PC-3 (cell line): Measurements from ENCODE around the gene OCA2. TPM values are rescaled to one million over a fixed set of nuclear protein-coding genes. Genes with fewer than 3 reads are reported as not detected.

Experiments
- ATAC-seq: fragments of 200-7000 bp; cut with Tn5 transposase; 2 replicates; pipeline ENCODE4 v1.9.1; 2020; ENCODE audit warnings: mild to moderate bottlenecking, moderate library complexity
- BruUV-seq: library from RNA; stranded (reverse); fragments of 400-500 nt; replicated peaks from 2 replicates; lab custom pipeline; 2021; lab: Mats Ljungman, UMichigan
- CTCF ChIA-PET: fragments of 300-600 bp; sonication (Branson Sonifier 250); formaldehyde crosslinking; loops from one replicate; lab custom pipeline; 2022; ENCODE audit warnings: antibody characterized with exemption; lab: Charles Lee
- POLR2A ChIA-PET: fragments of 300-600 bp; sonication (Branson Sonifier 250); formaldehyde crosslinking; loops from one replicate; lab custom pipeline; 2022; ENCODE audit warnings: antibody characterized with exemption; ENCODE audit not compliant: unreplicated experiment; lab: Charles Lee
- DNase-seq: peaks from one replicate; pipeline ENCODE4 v3.0.0-alpha.2; 2015
- H2AFZ ChIP-seq: fragments of 300-600 bp; sonication (generic); 2 replicates; pipeline ENCODE4 v1.6.0; 2016; ENCODE audit warnings: antibody characterized with exemption, low read length
- H3F3A ChIP-seq: fragments of 300-600 bp; sonication (generic); one replicate; pipeline ENCODE4 v1.6.0; 2017; ENCODE audit warnings: antibody characterized with exemption, low read length, control low read depth, mild to moderate bottlenecking; ENCODE audit not compliant: unreplicated experiment
- H3K27ac ChIP-seq: fragments of 300-600 bp; sonication (generic); 2 replicates; pipeline ENCODE4 v1.5.1; 2016; ENCODE audit warnings: mild to moderate bottlenecking, low read length
- H3K27me3 ChIP-seq: fragments of 300-600 bp; sonication (generic); 2 replicates; pipeline ENCODE4 v1.6.1; 2016; ENCODE audit warnings: low read length, mixed read lengths
- H3K36me3 ChIP-seq: fragments of 300-600 bp; sonication (generic); 2 replicates; pipeline ENCODE4 v1.6.1; 2016; ENCODE audit warnings: low read depth, mixed run types, low read length, mixed read lengths
- H3K4me1 ChIP-seq: fragments of 300-600 bp; sonication (generic); 2 replicates; pipeline ENCODE4 v1.5.1; 2016; ENCODE audit warnings: low read length; ENCODE audit not compliant: insufficient read depth
- H3K4me2 ChIP-seq: fragments of 300-600 bp; sonication (generic); 2 replicates; pipeline ENCODE4 v1.6.0; 2016; ENCODE audit warnings: low read length
- H3K4me3 ChIP-seq: fragments of 300-600 bp; sonication (generic); 2 replicates; pipeline ENCODE4 v1.5.1; 2016; ENCODE audit warnings: mild to moderate bottlenecking, low read length, mixed read lengths
- H3K79me2 ChIP-seq: fragments of 300-600 bp; sonication (generic); 2 replicates; pipeline ENCODE4 v1.6.1; 2017; ENCODE audit warnings: low read length, mixed read lengths
- H3K9ac ChIP-seq: fragments of 300-600 bp; sonication (generic); 2 replicates; pipeline ENCODE4 v1.6.0; 2016; ENCODE audit warnings: mild to moderate bottlenecking, low read length
- H3K9me2 ChIP-seq: fragments of 300-600 bp; sonication (generic); replicated peaks from 2 replicates; pipeline ENCODE4 v1.6.1; 2016; ENCODE audit warnings: mixed run types, low read length, mixed read lengths
- H3K9me3 ChIP-seq: fragments of 300-600 bp; sonication (generic); 2 replicates; pipeline ENCODE4 v1.6.1; 2016; ENCODE audit warnings: low read length, mixed read lengths
- H4K20me1 ChIP-seq: fragments of 300-600 bp; sonication (generic); 2 replicates; pipeline ENCODE4 v1.6.1; 2016; ENCODE audit warnings: low read length, mixed read lengths
- EZH2 ChIP-seq: fragments of 300-600 bp; sonication (generic); IDR thresholded peaks from one replicate; pipeline ENCODE4 v1.6.1; 2017; ENCODE audit warnings: antibody characterized with exemption, mild to moderate bottlenecking, low read length; ENCODE audit not compliant: unreplicated experiment
- EZH2phosphoT487 ChIP-seq: fragments of 300-600 bp; sonication (generic); IDR thresholded peaks from 2 replicates; pipeline ENCODE4 v1.6.1; 2018; ENCODE audit warnings: mild to moderate bottlenecking, antibody characterized with exemption, low read length, borderline replicate concordance
- intact Hi-C: fragments of 100-400 bp; cut with micrococcal nuclease; formaldehyde crosslinking; loops from 2 replicates; pipeline ENCODE4 v1.9.0; 2023
- total RNA-seq: library from RNA; depleted of rRNA; stranded (reverse); fragments of >200 nt; gene quantifications from 2 replicates; pipeline ENCODE4 v1.2.3, GENCODE V29; 2014
- TF ChIP-seq, protein P1 (sequence below): fragments of 300-600 bp; sonication (generic); conservative IDR thresholded peaks from 2 replicates; pipeline ENCODE4 v1.5.1; 2017; ENCODE audit warnings: antibody characterized with exemption, low read depth, mild to moderate bottlenecking, low read length

The OCA2 gene
- total RNA-seq, 1 experiment from 2014 or later: not detected

DNA sequence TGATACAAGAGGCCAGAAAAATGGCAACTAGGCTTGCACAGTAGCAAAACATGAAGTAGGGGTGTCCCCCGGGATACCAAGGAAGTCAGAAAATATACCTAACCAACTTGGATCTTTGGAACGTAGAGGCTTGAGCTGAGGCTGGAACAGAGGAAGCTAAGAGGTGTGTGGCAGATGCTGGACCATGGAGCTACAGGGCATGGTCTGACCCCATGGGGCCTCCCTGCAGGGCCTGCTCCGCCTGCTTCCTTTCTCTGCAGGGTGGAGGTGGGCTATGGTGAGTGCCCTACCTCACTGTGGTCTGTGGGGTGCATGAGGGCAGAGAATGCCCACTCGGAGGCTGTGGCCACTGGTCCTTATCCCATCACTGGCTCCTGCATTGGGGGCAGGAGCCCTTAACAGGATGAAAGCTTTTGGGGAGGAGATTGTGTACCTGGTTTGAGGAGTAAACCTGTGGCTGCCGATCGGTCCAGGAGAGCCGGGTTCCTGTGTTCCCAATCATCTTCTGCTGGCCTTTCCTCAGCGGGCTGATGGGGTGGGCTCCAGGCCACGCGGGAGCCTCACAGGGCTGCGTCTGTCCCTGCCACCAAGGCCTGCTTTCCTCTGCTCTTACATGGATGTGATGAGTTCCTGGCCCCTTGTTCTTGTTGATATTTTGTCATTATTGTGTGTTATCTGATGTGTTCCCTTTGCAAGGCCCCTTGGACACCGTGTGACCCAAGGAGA is 96.8 kb downstream of the OCA2 start:
- DNase-seq (no peak), ATAC-seq (no peak)
- no peaks in the 10 kb centered on the region for H4K20me1 ChIP-seq
- POLR2A ChIA-PET: no interaction called here
- no peaks in the 10 kb centered on the region for H3K27me3 ChIP-seq
- intact Hi-C loops: no loop called here
- no peaks in the 10 kb centered on the region for H3K4me1 ChIP-seq
- no peaks in the 10 kb centered on the region for H3K9me2 ChIP-seq
- H3K4me3 ChIP-seq: no peak overlapping the region
- H3K9ac ChIP-seq: no peak overlapping the region
- CTCF ChIA-PET: no interaction called here
- no peaks in the 10 kb centered on the region for H3K36me3 ChIP-seq
- H2AFZ ChIP-seq: no peak overlapping the region
- no peaks in the 10 kb centered on the region for H3F3A ChIP-seq
- no peak for TF ChIP-seq EZH2
- no peak for TF ChIP-seq EZH2phosphoT487
- TF ChIP-seq, protein P1, sequence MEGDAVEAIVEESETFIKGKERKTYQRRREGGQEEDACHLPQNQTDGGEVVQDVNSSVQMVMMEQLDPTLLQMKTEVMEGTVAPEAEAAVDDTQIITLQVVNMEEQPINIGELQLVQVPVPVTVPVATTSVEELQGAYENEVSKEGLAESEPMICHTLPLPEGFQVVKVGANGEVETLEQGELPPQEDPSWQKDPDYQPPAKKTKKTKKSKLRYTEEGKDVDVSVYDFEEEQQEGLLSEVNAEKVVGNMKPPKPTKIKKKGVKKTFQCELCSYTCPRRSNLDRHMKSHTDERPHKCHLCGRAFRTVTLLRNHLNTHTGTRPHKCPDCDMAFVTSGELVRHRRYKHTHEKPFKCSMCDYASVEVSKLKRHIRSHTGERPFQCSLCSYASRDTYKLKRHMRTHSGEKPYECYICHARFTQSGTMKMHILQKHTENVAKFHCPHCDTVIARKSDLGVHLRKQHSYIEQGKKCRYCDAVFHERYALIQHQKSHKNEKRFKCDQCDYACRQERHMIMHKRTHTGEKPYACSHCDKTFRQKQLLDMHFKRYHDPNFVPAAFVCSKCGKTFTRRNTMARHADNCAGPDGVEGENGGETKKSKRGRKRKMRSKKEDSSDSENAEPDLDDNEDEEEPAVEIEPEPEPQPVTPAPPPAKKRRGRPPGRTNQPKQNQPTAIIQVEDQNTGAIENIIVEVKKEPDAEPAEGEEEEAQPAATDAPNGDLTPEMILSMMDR: no peak
- no TSS peak for BruUV-seq
- no peak overlapping the region for H3K27ac ChIP-seq
- H3K9me3 ChIP-seq: no peaks in the 10 kb centered on the region
- no peak overlapping the region for H3K4me2 ChIP-seq
- H3K79me2 ChIP-seq: no peaks in the 10 kb centered on the region

DNA sequence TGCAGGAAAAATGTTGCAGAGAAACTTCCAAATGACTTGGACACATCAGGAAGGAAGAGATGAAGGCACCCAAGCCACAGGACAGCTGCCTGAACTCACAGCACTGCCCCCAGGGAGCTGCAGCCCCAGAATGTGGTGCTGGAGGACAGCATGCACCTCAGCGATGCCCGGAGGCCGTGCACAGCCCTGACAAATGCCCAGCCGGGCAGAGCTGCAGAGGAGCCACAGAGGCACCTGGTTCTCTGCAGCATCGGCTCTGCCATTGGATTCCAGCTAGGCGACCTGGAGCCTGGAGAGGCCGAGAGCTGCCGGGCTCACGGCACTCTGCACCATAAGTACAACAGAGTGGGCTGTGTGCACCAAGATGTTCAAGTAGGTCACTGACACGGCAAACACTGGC is 97.5 kb downstream of the OCA2 start:
- Histone ChIP-seq H3K27ac (no peak overlapping the region), H3K9me2 (no peaks in the 10 kb centered on the region), H3K4me3 (no peak overlapping the region), H2AFZ (no peak overlapping the region), H3K9me3 (no peaks in the 10 kb centered on the region), H3K4me2 (no peak overlapping the region), H4K20me1 (no peaks in the 10 kb centered on the region), H3K36me3 (no peaks in the 10 kb centered on the region), H3K4me1 (no peaks in the 10 kb centered on the region), H3K27me3 (no peaks in the 10 kb centered on the region), H3K79me2 (no peaks in the 10 kb centered on the region), H3K9ac (no peak overlapping the region), H3F3A (no peaks in the 10 kb centered on the region)
- ATAC-seq: no peak
- DNase-seq: no peak
- ChIA-PET CTCF (no interaction called here), POLR2A (no interaction called here)
- BruUV-seq: no TSS peak
- intact Hi-C loops: no loop called here
- TF ChIP-seq, protein P1: no peak
- TF ChIP-seq EZH2 (no peak), EZH2phosphoT487 (no peak)

DNA sequence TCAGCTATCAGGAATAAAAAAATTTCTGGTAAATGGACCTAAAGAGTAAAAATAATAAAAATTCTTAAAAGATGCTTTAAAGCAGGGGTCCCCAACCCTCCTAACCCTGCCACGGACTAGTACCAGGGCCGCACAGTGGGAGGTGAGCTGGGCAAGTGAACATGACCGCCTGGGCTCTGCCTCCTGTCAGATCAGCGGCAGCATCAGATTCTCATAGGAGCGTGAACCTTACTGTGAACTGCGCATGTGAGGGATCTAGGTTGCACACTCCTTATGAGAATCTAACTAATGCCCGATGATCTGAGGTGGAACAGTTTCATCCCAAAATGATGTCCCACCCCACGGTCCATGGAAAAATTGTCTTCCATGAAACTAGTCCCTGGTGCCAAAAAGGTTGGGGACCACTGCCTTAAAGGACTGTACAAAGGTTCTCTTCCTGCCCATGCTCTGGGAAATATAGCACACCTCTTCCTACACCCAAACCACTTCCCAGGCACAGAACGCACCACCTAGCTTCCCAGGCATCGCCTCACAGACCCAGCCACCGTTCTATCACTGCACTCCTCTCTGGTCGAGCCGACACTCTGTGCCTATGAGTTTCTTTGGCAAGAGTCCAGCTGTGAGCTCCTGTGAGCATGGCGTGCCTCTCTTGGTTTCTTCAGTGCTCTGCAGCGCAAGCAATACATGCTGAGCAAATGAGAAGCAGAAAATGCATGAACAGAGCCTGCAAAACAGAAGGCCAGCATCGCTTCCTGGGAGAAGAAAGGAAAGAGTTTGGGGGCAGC is 104.9 kb downstream of the OCA2 start:
- H3F3A ChIP-seq: no peaks in the 10 kb centered on the region
- CTCF ChIA-PET: no interaction called here
- H3K36me3 ChIP-seq: no peaks in the 10 kb centered on the region
- TF ChIP-seq, protein P1: no peak
- TF ChIP-seq EZH2 (no peak), EZH2phosphoT487 (no peak)
- ATAC-seq (no peak), DNase-seq (no peak)
- no peak overlapping the region for H3K4me2 ChIP-seq
- H3K27ac ChIP-seq: no peak overlapping the region
- H3K9me3 ChIP-seq: no peaks in the 10 kb centered on the region
- POLR2A ChIA-PET: no interaction called here
- BruUV-seq: no TSS peak
- H3K4me3 ChIP-seq: no peak overlapping the region
- H2AFZ ChIP-seq: no peak overlapping the region
- H3K79me2 ChIP-seq: no peaks in the 10 kb centered on the region
- H3K4me1 ChIP-seq: no peaks in the 10 kb centered on the region
- H3K9ac ChIP-seq: no peak overlapping the region
- H3K27me3 ChIP-seq: no peaks in the 10 kb centered on the region
- intact Hi-C loops: no loop called here
- no peaks in the 10 kb centered on the region for H3K9me2 ChIP-seq
- H4K20me1 ChIP-seq: no peaks in the 10 kb centered on the region
